Measurements from ENCODE around the gene CPVL.
A peak's percentile ranks its signal among the peaks of the same experiment; 100 is the strongest.

CPVL gene

GRCh38 chr7:29146057-29146706 is at the start of gene CPVL:
CPVL (minus strand) TSS chr7:29146537; CDS start chr7:29121061, 25,476 bp downstream.
- no peak for DNase-seq

DNA sequence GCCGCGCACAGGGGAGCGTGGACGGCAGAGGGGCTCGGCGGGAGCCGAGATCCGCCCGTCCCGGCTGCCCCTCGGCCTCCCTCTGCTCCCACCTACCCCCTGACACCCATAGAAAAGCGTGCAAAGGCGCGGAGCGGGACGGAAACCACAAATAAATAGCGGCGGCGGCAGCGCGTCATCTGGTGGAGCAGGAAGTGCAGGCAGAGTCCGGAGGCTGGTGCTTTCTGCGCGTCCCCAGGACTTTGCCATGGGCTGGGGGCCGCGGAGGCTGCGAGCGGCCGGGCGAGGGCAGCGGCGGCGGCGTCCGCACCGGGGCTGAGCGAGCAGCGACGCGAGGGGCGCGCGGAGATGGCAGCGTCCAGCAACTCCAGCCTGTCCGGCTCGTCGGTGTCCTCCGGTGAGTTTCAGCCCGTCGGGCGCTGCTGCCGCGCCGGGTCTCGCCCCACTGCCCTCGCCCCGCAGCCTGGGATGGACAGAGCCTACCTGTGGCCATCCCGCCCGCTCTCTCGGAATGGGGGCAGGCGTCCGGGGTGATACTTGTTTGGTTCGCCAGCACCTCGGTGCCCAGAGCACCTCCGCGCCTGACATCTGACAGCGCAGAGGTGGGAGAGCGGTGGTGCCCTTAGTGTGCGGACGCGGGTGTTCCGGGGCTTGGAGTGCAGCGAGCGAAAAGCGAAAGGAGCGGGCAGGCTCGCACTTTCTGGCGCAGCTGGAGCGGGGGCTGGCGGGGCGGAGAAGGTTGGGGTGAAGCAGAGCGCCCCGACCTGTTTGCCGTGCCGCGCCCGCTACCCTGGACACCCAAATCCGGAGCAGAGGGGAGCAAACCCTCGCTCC is 48.5 kb upstream of the CPVL start, which contains the start of gene CHN2:
TSS of gene CHN2 (plus strand) at position 182 of the 834 bp plus-strand sequence.
- no peak for DNase-seq

DNA sequence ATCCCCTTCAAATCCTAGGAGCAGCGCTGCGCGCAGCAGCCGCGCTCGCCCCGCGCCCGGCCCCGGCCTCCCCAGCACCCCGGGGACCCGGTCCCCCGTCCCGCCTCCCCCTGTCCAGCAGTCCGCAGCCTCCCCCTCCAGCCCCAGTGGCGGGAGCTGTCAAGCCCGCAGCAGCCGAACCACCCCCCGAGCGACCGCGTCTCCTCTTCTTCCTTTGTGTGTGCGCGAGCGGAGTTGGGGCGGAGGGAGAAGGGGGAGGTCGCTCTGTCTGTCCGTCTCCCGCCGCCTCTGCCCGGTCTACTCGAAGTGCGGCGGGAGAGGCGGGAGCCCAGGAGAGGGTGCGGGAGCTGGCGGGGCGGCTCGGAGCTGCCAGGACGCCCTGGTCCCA is 47.9 kb upstream of the CPVL start:
- DNase-seq: no peak

DNA sequence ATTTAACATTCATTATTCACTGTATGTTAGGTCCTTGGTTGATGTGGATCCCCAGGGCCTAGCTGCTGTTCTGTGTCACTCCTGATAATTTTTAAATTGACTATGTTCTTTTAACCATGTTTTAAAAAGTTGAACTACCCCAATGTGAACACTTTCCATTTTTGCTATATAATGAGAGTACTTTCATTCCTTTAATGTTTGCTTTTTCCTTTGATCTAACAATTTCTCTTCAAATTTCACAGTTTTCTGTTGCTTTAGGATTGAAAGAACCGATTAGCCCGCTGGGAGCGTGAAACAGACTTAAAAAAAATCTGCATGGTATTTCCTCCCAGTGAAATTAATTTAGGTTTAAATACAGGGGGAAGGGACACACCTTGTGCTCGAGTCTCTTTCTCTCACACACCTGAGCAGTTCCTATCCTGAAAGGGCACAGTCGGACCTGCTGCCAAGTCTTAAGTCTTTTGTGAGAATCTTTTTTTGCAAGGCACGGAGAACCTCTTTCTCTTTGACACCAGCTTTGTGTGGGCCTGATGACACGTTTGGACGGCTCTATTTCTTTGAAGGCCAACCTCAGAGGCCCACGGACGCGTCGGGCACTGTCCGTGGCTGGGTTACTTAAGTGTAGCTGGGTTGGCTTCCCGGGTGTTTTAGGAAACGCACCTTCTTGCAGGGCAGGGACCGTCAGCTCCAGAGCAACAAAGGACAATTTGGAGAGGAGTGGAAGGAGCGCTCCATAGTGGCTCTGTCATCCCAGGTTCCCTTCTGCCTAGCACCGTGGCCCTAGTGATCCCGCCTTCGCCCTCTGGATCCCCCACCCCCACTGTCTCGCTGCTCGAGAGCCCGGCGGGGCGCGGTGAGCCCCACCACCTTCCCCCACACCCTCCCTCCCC is 47.2 kb upstream of the CPVL start:
- DNase-seq: no peak

DNA sequence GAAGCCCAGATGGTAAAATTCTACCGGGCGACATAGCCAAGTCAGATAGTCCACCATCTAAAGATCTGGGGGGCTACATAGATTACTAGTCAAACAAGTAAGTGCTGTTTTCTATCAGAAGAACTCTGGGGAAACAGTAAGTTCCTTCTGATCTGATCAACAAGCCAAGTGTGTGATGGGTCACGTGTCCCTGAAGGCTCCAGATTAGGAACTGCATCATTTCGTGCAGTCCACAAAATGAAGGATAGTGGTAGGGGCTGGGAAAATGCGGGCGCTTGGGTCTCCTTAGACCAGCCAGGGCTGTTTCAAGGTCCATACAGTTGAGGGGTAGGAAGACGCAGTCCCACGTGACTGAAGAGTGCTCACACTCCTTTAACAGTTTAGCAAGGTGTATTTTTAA is 46.5 kb upstream of the CPVL start:
- DNase-seq: no peak

DNA sequence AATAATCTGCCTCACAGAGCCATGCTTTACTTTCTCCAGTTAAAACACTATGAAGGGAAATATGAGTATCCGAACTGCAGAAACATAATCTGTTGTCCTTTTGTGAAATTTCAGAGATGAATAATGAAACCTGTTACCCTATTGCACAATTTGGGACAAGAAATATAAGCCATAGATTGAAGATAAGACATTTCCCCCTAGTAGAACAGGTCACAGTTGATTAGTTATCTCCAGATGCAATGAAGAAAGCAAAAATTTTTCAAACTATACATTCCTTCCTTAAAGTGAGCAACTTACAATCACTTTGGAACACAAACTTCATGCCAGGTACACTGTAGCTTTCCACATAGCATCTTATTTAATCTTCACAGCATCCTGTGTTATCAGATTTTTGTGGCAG is 46.0 kb upstream of the CPVL start:
- no peak for DNase-seq

- DNase-seq: no peak
These were observed 44.2 kb upstream of the CPVL start for GRCh38 chr7:29190349-29191045.

GRCh38 chr7:29189743-29190201 is 43.4 kb upstream of the CPVL start:
- peak; percentile 29 for DNase-seq

DNA sequence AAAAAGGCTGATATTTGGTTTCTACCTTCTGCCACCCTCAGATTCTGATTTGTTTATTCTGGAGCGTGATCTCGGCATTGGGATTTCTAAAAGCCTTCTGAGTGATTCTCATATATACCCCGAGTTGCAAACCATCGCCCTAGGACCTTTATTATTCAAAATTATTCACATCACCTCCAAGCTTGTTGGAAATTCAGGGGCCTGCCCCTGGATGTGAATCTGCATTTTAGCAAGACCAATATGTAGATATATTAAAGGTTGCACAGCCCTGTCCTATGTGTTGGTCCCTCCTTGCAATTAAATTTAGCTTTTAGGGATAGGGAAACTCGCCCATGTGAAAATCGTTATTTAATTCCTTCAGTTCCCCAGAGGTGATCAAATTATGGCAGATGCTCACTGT is 39.3 kb upstream of the CPVL start:
- no peak for DNase-seq

DNA sequence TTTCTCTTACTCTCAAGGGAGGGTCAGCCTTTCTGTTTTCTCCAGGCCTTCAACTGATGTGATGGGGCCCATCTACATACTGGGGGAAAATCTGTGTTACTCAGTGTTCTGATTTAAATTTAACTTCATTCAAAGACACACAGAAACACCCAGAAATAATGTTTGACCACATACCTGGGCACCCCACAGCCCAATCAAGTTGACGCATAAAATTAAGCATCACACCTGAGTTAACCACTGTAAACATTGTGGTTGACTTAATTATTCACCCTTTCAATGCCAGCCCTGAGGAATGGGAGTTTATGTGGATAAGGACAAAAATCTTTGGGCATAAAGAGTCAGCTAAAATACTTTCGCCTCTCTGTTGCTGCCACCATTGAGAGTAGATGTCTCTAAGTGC is 38.3 kb upstream of the CPVL start:
- no peak for DNase-seq

GRCh38 chr7:29179115-29179514 is 32.8 kb upstream of the CPVL start:
- DNase-seq: no peak

DNA sequence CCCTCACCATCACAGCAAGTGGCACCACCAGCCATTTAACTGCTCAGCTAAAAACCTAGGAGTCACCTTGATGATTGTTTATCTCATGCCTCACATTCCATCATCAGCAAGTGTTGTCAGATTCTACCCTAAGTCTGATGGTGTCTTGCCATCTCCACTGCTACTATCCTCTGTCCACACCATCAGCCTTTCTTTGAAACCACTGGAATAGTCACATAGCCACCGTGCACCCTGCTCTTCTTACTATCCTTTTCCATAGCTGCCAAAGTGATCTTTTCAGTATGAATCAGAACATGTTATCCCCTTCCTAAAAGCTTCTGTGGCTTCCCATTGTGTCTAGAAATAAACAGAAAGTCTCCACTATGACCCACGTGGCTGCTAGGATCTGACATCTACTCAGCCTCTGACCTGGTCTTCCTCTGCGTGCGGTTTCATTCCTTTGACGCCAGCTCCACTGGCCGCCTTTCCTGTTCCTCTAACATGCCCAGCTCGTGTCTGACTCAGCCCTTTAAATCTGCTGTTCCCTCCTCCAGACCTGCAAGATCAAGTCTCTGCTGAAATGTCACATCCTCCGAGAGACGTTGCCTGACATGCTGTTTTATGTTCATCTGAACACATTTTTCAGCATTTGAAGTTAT is 31.7 kb upstream of the CPVL start:
- no peak for DNase-seq

DNA sequence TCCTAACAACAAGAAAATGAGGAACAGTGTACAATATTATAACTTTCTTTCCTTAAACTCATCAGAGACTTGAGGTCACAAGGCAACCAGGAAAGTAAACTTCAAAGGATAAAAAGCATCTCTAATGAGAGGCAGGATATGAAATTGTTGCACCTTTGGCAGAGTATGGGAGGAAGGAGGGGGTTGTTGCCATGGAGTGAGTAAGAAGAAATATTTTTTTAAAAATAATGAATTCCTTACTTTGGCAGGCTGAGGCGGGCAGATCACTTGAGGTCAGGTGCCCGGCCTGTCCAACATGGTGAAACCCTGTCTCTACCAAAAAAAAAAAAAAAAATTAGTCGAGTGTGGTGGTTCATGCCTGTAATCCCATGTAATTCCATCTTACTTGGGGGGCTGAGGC is 27.1 kb upstream of the CPVL start:
- DNase-seq: no peak

- DNase-seq: no peak
These were observed 24.4 kb upstream of the CPVL start for GRCh38 chr7:29170781-29171180.

DNA sequence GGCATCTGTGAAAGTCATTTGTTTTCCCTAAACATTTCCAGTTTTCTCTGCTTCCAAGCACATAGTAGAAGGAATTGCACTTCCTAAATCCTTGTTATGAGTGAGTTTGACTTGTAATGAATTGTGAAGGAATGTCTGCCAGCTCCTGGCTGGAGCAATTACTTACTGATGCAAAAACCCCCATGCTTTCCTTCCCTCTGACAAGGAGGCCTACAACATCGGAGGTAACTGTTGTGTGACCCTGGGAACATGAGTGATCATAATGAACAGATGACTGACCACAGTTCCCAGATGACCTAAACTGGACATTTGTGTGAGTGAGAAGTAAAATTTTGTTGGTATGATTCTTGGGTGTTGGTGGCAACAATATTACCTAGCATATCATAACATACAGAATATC is 21.4 kb upstream of the CPVL start:
- no peak for DNase-seq

GRCh38 chr7:29163854-29164253 is 17.5 kb upstream of the CPVL start:
- no peak for DNase-seq

DNA sequence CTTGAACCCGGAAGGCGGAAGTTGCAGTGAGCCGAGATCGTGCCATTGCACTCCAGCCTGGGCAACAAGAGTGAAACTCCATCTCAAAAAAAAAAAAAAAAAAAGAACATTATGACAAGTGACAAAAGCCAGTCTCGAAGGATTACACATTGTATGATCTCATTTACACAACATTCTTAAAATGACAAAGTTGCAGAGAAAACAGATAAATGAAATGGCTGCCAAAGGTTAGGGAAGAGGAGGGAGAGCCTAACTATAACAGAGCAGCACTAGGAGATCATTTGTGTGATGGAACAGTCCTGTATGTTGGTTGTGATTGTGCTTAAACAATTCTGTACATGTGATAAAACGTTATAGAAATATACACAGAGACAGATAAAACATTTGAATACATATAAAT is 16.2 kb upstream of the CPVL start:
- no peak for DNase-seq

GRCh38 chr7:29161231-29161630 is 14.9 kb upstream of the CPVL start:
- DNase-seq: no peak

DNA sequence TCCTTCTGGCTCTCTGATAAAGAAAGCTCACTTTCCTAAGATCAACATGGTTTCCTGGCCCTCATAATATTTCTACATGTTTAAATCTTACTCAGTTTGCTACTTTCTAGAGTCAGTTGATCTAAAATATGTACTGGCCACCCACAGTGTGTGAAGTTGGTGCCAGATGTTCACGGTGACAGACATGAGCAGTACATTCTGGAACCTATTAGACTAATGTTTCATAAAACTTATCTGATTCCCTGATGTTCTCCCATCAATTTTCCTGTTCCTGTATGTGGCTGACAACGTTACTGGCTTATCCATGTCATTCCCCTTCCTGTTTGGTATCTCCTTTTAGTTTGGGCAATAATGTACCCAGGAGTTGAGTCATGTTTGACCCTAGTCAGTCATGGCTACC is 13.7 kb upstream of the CPVL start:
- no peak for DNase-seq

GRCh38 chr7:29158795-29159423 is 12.6 kb upstream of the CPVL start:
- no peak for DNase-seq

DNA sequence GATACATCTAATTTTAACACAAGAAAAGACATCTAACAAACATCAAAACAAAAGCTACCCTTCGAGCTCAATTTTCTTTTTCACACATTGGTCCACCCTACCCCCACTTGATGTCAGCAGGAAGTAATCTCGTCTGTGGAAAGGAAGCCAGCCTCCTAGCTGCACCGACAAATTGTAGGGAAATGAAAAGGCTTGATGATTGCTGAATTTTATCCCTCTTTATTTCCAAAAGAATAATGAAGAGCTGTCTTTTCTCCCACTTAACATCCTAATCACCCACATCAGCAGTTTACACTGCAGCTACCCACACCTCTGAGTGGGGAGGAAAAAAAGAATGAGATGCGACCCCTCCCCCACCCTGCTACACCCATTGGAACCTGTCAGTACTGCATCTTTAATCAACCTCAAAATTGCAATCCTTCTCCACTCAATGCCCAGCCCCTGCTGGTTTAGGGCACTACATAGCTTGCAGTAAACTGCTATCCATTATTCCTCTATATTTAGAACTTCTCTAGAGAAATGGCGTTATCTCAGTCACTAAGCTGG is 10.6 kb upstream of the CPVL start:
- no peak for DNase-seq

Data from kidney glomerular epithelial cell (primary cell).